Endodermal cell (in vitro differentiated cells): ENCODE results near the gene NINL. TPM values are rescaled to one million over a fixed set of nuclear protein-coding genes. Genes with fewer than 3 reads are reported as not detected.

ENCODE experiments used
- DNase-seq: peaks from one replicate; pipeline ENCODE4 v3.0.0-alpha.2; 2017
- H3K27ac ChIP-seq: 2 replicates; pipeline ENCODE4 v1.5.1; 2013; ENCODE audit warnings: mild to moderate bottlenecking, low read depth, low read length, moderate library complexity
- H3K27me3 ChIP-seq: 2 replicates; pipeline ENCODE4 v1.6.1; 2013; ENCODE audit warnings: mild to moderate bottlenecking, low read length, moderate library complexity; ENCODE audit not compliant: insufficient read depth, control insufficient read depth, poor library complexity, severe bottlenecking
- H3K36me3 ChIP-seq: 2 replicates; pipeline ENCODE4 v1.7.0; 2013; ENCODE audit warnings: mild to moderate bottlenecking, low read length, moderate library complexity; ENCODE audit not compliant: control insufficient read depth, insufficient read depth
- H3K4me1 ChIP-seq: one replicate; pipeline ENCODE4 v1.7.0; 2013; ENCODE audit warnings: low read length; ENCODE audit not compliant: control insufficient read depth, insufficient read depth
- H3K4me3 ChIP-seq: 2 replicates; pipeline ENCODE4 v1.5.1; 2013; ENCODE audit warnings: mild to moderate bottlenecking, low read length, moderate library complexity
- H3K9ac ChIP-seq: 2 replicates; pipeline ENCODE4 v1.6.1; 2013; ENCODE audit warnings: mild to moderate bottlenecking, low read length, moderate library complexity; ENCODE audit not compliant: poor library complexity, severe bottlenecking; ENCODE audit errors: extremely low read depth
- H3K9me3 ChIP-seq: 2 replicates; pipeline ENCODE4 v1.6.1; 2013; ENCODE audit warnings: mild to moderate bottlenecking, low read length, moderate library complexity; ENCODE audit not compliant: control insufficient read depth
- H3K27ac Mint-ChIP-seq: 2 replicates; pipeline ENCODE4 v1.8.0; 2020; ENCODE audit warnings: mixed read lengths
- H3K27me3 Mint-ChIP-seq: 2 replicates; pipeline ENCODE4 v1.8.0; 2021; ENCODE audit warnings: mild to moderate bottlenecking, mixed read lengths; ENCODE audit not compliant: insufficient read depth
- H3K36me3 Mint-ChIP-seq: 2 replicates; pipeline ENCODE4 v1.8.0; 2020; ENCODE audit warnings: low read depth, mixed read lengths
- H3K4me1 Mint-ChIP-seq: 2 replicates; pipeline ENCODE4 v1.8.0; 2020; ENCODE audit warnings: mixed read lengths
- H3K4me3 Mint-ChIP-seq: 2 replicates; pipeline ENCODE4 v1.8.0; 2020; ENCODE audit warnings: mild to moderate bottlenecking, moderate library complexity, mixed read lengths
- H3K9me3 Mint-ChIP-seq: 2 replicates; pipeline ENCODE4 v1.8.0; 2020; ENCODE audit warnings: mild to moderate bottlenecking, mixed read lengths
- CTCF ChIP-seq: fragments of 200-600 bp; sonication (generic); conservative IDR thresholded peaks from 2 replicates; pipeline ENCODE4 v1.5.0; 2021; ENCODE audit warnings: antibody characterized with exemption, mild to moderate bottlenecking
- WGBS, 2 experiments: methylation state at CpG; one replicate each; pipeline versions ENCODE4 v1.1.5 to v1.1.7; 2013; ENCODE audit warnings: missing lambda C conversion rate in 2 of 2, mixed read lengths in 1 of 2; ENCODE audit not compliant: insufficient coverage in 1 of 2, insufficient read length in 1 of 2; 5-methylcytosine and 5-hydroxymethylcytosine counted together
- total RNA-seq, 2 donors: library from RNA; stranded (reverse); fragmentation: NEBNext Ultra II Directional in 1 of 2; extraction: Animal tissue kit (Norgen Biotek cat#: 25700) in 1 of 2; gene quantifications; 2 replicates in 1 of 2; 3 replicates in 1 of 2; pipeline ENCODE4 v1.2.1, GENCODE V29; 2021

The NINL gene
- total RNA-seq, 2 donors from 2014 or later, result 78.5 to 101 TPM

- Histone ChIP-seq H3K27ac (no peak overlapping the region), H3K4me1 (no peaks in the 10 kb centered on the region), H3K9me3 (peaks cover 26% of the 10 kb centered on the region), H3K9ac (no peak overlapping the region), H3K4me3 (no peak overlapping the region), H3K27me3 (no peaks in the 10 kb centered on the region), H3K36me3 (peaks cover 92% of the 10 kb centered on the region)
- Mint-ChIP-seq H3K4me3 (no peak overlapping the region), H3K36me3 (peaks cover 81% of the 10 kb centered on the region), H3K9me3 (peaks cover 10% of the 10 kb centered on the region), H3K27ac (no peak overlapping the region), H3K27me3 (no peaks in the 10 kb centered on the region), H3K4me1 (no peaks in the 10 kb centered on the region)
- no peak for TF ChIP-seq CTCF
- 94% methylated on average over 3 of the region's 3 CpGs; no CpG with 5 or more reads in 1 of the 2 experiments for WGBS, 2 experiments
- no peak for DNase-seq
Observed at GRCh38 chr20:25424536-25424935, 160.8 kb downstream of the NINL start.

- H3K4me3 ChIP-seq, result no peak overlapping the region
- no peak overlapping the region for H3K9ac ChIP-seq
- Mint-ChIP-seq H3K36me3 (peaks cover 79% of the 10 kb centered on the region), H3K27me3 (no peaks in the 10 kb centered on the region), H3K9me3 (peaks cover 4% of the 10 kb centered on the region), H3K27ac (no peak overlapping the region), H3K4me3 (no peak overlapping the region), H3K4me1 (no peaks in the 10 kb centered on the region)
- peaks cover 93% of the 10 kb centered on the region for H3K36me3 ChIP-seq
- no peak for DNase-seq
- H3K9me3 ChIP-seq, result peaks cover 14% of the 10 kb centered on the region
- TF ChIP-seq CTCF, result no peak
- H3K27ac ChIP-seq, result no peak overlapping the region
- 92 to 93% methylated on average over 2 to 4 of the region's 4 CpGs for WGBS, 2 experiments
- no peaks in the 10 kb centered on the region for H3K27me3 ChIP-seq
- no peaks in the 10 kb centered on the region for H3K4me1 ChIP-seq
Observed at GRCh38 chr20:25422032-25422431, 163.3 kb downstream of the NINL start.

GRCh38 chr20:25421102-25421501 is 164.2 kb downstream of the NINL start:
- H3K9me3 ChIP-seq, result peaks cover 4% of the 10 kb centered on the region
- Mint-ChIP-seq H3K27ac (no peak overlapping the region), H3K36me3 (peaks cover 74% of the 10 kb centered on the region), H3K9me3 (no peaks in the 10 kb centered on the region), H3K27me3 (no peaks in the 10 kb centered on the region), H3K4me3 (no peak overlapping the region), H3K4me1 (no peaks in the 10 kb centered on the region)
- no peaks in the 10 kb centered on the region for H3K4me1 ChIP-seq
- no peaks in the 10 kb centered on the region for H3K27me3 ChIP-seq
- H3K4me3 ChIP-seq, result no peak overlapping the region
- no peak for DNase-seq
- no peak overlapping the region for H3K9ac ChIP-seq
- TF ChIP-seq CTCF, result no peak
- H3K36me3 ChIP-seq, result peaks cover 93% of the 10 kb centered on the region
- no peak overlapping the region for H3K27ac ChIP-seq
